ENCODE measurements around the gene SHISAL2A.

DNA sequence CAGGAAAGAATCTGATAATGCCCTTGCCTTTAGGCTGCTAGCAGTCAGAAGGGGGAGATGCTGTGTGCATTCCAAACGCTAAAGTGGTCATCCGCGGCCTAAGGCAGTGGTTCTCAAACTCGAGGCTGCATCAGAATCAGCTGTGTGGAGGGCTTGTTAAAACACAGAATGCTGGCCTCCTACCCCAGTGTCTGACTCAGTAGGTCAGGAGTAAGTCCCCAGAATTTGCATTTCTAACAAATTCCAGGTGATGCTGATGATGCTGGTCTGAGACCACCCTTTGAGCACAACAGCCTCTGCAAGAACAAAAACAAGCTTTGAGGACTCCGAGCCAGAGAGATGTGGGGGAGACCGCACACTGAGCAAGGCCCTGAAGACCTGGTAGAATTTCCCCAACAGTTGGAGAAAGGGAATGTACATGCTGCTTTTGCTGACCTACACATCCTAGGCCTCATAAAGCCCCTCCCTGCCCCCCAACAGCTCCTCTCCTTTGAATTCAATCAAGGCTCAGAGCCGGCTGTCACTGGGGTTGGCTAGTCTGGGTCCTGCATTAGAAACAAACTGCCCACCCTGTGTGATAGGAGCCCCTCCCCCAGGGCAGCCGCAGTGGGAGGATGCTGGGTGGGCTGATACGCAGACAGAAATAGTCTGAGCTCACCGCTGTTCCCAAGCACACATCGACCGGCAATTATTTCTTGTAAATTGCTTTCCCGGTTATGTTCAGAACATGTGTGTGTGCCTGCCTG lies 27.1 kb downstream of the SHISAL2A start:
- TF ChIP-seq POLR2A (IDR thresholded peaks at IDR 0.05), result no peak
- TF ChIP-seq, protein P1, sequence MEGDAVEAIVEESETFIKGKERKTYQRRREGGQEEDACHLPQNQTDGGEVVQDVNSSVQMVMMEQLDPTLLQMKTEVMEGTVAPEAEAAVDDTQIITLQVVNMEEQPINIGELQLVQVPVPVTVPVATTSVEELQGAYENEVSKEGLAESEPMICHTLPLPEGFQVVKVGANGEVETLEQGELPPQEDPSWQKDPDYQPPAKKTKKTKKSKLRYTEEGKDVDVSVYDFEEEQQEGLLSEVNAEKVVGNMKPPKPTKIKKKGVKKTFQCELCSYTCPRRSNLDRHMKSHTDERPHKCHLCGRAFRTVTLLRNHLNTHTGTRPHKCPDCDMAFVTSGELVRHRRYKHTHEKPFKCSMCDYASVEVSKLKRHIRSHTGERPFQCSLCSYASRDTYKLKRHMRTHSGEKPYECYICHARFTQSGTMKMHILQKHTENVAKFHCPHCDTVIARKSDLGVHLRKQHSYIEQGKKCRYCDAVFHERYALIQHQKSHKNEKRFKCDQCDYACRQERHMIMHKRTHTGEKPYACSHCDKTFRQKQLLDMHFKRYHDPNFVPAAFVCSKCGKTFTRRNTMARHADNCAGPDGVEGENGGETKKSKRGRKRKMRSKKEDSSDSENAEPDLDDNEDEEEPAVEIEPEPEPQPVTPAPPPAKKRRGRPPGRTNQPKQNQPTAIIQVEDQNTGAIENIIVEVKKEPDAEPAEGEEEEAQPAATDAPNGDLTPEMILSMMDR (IDR thresholded peaks at IDR 0.05), result no peak
- no peak for TF ChIP-seq EP300 (IDR thresholded peaks at IDR 0.05)
- no peak for TF ChIP-seq POLR2AphosphoS5 (IDR thresholded peaks at IDR 0.05)
